ENCODE results near the gene MBP. TPM values are rescaled to one million over a fixed set of nuclear protein-coding genes. Genes with fewer than 3 reads are reported as not detected.

MBP gene
- total and polyA plus RNA-seq, 2 of the 13 experiments (the other 11 are each of a cell fraction or from before 2014, with no cell fraction given), result 5.0 to 8.5 TPM

DNA sequence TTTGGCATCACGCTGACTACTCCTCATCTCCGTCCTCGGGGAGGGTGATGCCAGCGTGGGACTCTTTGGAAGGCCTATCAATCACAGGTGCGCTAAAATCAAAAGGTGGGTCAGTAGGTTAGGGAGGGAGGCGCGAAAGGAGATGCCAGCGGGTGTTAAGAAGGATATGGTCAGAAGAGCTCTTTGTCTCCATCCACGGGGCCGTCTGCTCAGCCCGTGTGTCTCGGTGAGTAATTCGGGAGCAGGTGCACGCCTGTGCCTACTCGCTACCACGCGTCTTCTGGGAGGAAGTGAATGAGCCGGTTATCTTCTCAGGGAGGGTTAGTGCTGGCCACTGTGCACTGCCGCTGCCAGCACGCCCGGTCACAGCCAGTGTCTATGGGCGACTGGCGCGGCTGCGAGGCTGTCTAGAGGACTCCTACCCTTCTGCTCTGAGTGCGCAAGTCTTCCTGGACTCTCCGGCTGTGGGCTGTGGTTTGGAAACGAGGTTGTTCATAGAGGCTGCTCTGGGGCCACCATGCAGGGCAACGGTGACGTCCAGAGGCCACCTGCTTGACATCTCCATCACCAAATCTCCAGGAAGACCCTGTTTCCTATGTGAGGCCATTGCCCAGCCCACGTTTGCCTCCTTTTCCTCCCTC, 153.4 kb downstream of the MBP start:
- H3K79me2 ChIP-seq (ENCODE audit: insufficient read depth, low read length), result no peaks in the 10 kb centered on the region
- no peak overlapping the region for H2AFZ ChIP-seq (ENCODE audit: low read length)
- H3K9ac ChIP-seq (ENCODE audit: insufficient read depth, low read depth, low read length), result no peak overlapping the region
- TF ChIP-seq, protein P1, sequence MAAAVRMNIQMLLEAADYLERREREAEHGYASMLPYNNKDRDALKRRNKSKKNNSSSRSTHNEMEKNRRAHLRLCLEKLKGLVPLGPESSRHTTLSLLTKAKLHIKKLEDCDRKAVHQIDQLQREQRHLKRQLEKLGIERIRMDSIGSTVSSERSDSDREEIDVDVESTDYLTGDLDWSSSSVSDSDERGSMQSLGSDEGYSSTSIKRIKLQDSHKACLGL (CRISPR knock-in tag; IDR thresholded peaks at IDR 0.05), result no peak
- TF ChIP-seq ZSCAN29 (CRISPR knock-in tag; conservative IDR thresholded peaks at IDR 0.05) (no peak), HIVEP1 (CRISPR knock-in tag; IDR thresholded peaks at IDR 0.05) (no peak), PAF1 (CRISPR knock-in tag; IDR thresholded peaks at IDR 0.05) (no peak)
- TF ChIP-seq, protein P2, sequence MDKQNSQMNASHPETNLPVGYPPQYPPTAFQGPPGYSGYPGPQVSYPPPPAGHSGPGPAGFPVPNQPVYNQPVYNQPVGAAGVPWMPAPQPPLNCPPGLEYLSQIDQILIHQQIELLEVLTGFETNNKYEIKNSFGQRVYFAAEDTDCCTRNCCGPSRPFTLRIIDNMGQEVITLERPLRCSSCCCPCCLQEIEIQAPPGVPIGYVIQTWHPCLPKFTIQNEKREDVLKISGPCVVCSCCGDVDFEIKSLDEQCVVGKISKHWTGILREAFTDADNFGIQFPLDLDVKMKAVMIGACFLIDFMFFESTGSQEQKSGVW (CRISPR knock-in tag; IDR thresholded peaks at IDR 0.05; ENCODE audit: borderline replicate concordance), result no peak
- TF ChIP-seq, protein P3, sequence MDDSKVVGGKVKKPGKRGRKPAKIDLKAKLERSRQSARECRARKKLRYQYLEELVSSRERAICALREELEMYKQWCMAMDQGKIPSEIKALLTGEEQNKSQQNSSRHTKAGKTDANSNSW (CRISPR knock-in tag; IDR thresholded peaks at IDR 0.05; ENCODE audit: borderline replicate concordance), result no peak
- TF ChIP-seq, protein P4, sequence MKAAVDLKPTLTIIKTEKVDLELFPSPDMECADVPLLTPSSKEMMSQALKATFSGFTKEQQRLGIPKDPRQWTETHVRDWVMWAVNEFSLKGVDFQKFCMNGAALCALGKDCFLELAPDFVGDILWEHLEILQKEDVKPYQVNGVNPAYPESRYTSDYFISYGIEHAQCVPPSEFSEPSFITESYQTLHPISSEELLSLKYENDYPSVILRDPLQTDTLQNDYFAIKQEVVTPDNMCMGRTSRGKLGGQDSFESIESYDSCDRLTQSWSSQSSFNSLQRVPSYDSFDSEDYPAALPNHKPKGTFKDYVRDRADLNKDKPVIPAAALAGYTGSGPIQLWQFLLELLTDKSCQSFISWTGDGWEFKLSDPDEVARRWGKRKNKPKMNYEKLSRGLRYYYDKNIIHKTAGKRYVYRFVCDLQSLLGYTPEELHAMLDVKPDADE (CRISPR knock-in tag; IDR thresholded peaks at IDR 0.05), result no peak
- peaks cover 26% of the 10 kb centered on the region for H3K4me1 ChIP-seq (ENCODE audit: insufficient read depth, low read length)
- WGBS (ENCODE audit: low lambda C conversion rate), result 94% methylated on average over 29 of the region's 31 CpGs
- no peaks in the 10 kb centered on the region for H3K36me3 ChIP-seq (replicated peaks in 1 of 2; ENCODE audit: control insufficient read depth in 1 of 2, insufficient read depth in 2 of 2, low read length in 2 of 2)
- intact Hi-C loops (cut with micrococcal nuclease; ENCODE audit: unreplicated experiment), result no loop called here
- in situ Hi-C loops (cut with HindIII; ENCODE audit: extremely low pct_ligation_motif_present, low pct_unique_long_range_greater_than_20kb), result no loop called here
- H4K20me1 ChIP-seq (ENCODE audit: insufficient read depth, low read length), result no peaks in the 10 kb centered on the region
- CTCF ChIA-PET (ENCODE audit: low intra/inter-chr PET ratio, low total read pairs), result no interaction called here
- H3K4me3 ChIP-seq (replicated peaks in 1 of 3; ENCODE audit: insufficient read depth in 1 of 3, low read depth in 2 of 3, low read length in 3 of 3), result no peak overlapping the region
- no peaks in the 10 kb centered on the region for H3K27me3 ChIP-seq (ENCODE audit: control insufficient read depth in 1 of 2, insufficient read depth in 2 of 2, low read length in 2 of 2)
- FAIRE-seq (no peak), DNase-seq (ENCODE audit: low spot score) (no peak), ATAC-seq (no peak)
- H3K27ac ChIP-seq (ENCODE audit: extremely low read length, insufficient read depth, low read length), result no peak overlapping the region
- no peak overlapping the region for H3K4me2 ChIP-seq (ENCODE audit: low read depth, low read length)
- no TSS peak for BruUV-seq (replicated peaks)
- no peaks in the 10 kb centered on the region for H3K9me3 ChIP-seq (ENCODE audit: low read length)
- POLR2A ChIA-PET, result no interaction called here

All from HepG2 (cell line).